Spleen (tissue), 11 donors: ENCODE data around the gene DPH3. TPM values are rescaled to one million over a fixed set of nuclear protein-coding genes. Genes with fewer than 3 reads are reported as not detected.

Source experiments
- DNase-seq: peaks from one replicate; pipeline ENCODE4 v3.0.0-alpha.2; 2020
- H3K27ac ChIP-seq, 8 donors: fragments of 200-600 bp; sonication (generic) in 7 of 8; 1 replicate in 4 of 8; 2 replicates in 4 of 8; pipeline versions ENCODE4 v1.5.0 to v1.8.0; 2016 to 2021; ENCODE audit warnings: inconsistent platforms in 4 of 8, mild to moderate bottlenecking in 4 of 8, moderate library complexity in 1 of 8
- H3K27me3 ChIP-seq, 7 donors: fragments of 200-600 bp; sonication (generic) in 6 of 7; replicated peaks in 1 of 7; 1 replicate in 4 of 7; 2 replicates in 3 of 7; pipeline versions ENCODE4 v1.5.0 to v1.8.0; 2016 to 2021; ENCODE audit warnings: inconsistent platforms in 3 of 7, mild to moderate bottlenecking in 1 of 7
- H3K36me3 ChIP-seq, 6 donors: fragments of 200-600 bp; sonication (generic) in 5 of 6; 1 replicate in 4 of 6; 2 replicates in 2 of 6; pipeline versions ENCODE4 v1.5.0 to v1.8.0; 2016 to 2021; ENCODE audit warnings: inconsistent platforms in 2 of 6
- H3K4me1 ChIP-seq, 6 donors: fragments of 200-600 bp; sonication (generic) in 5 of 6; 1 replicate in 3 of 6; 2 replicates in 3 of 6; pipeline versions ENCODE4 v1.5.0 to v1.8.0; 2016 to 2021; ENCODE audit warnings: inconsistent platforms in 3 of 6
- H3K4me3 ChIP-seq, 8 donors: fragments of 200-600 bp; sonication (generic) in 7 of 8; 1 replicate in 4 of 8; 2 replicates in 4 of 8; pipeline versions ENCODE4 v1.5.0 to v1.8.0; 2016 to 2021; ENCODE audit warnings: inconsistent platforms in 4 of 8, mild to moderate bottlenecking in 4 of 8, moderate library complexity in 2 of 8
- H3K9me3 ChIP-seq, 8 donors: fragments of 200-600 bp; sonication (generic) in 7 of 8; 1 replicate in 4 of 8; 2 replicates in 4 of 8; pipeline versions ENCODE4 v1.5.0 to v1.8.0; 2016 to 2021; ENCODE audit warnings: inconsistent platforms in 4 of 8
- POLR2A ChIP-seq, 3 donors: fragments of 450-650 bp; IDR thresholded peaks; one replicate each; pipeline ENCODE4 v1.5.1; 2017; ENCODE audit warnings: antibody characterized with exemption in 3 of 3, mild to moderate bottlenecking in 1 of 3
- POLR2AphosphoS5 ChIP-seq, 3 donors: sonication (generic); formaldehyde crosslinking; IDR thresholded peaks; one replicate each; pipeline ENCODE4 v1.5.1; 2017; ENCODE audit warnings: antibody characterized with exemption in 3 of 3
- WGBS, 5 donors: extraction: QIAGEN DNeasy Blood & Tissue Kit in 3 of 5; methylation state at CpG; one replicate each; pipeline versions ENCODE4 v1.1.5 to v1.1.7; 2013 to 2018; 5-methylcytosine and 5-hydroxymethylcytosine counted together
- intact Hi-C: fragments of 100-400 bp; cut with DNase I; formaldehyde crosslinking; loops from one replicate; pipeline ENCODE4 v1.15.0; 2023; ENCODE audit warnings: low total_unique reads
- polyA plus RNA-seq, 3 donors: library from polyadenylated mRNA; stranded (reverse); fragments of 200-250 nt; gene quantifications; one replicate each; pipeline ENCODE4 v1.2.1, GENCODE V29; 2013
- total RNA-seq, 7 donors: library from RNA; depleted of rRNA in 3 of 7; stranded (reverse); fragments of >200 nt in 3 of 7; fragmentation: NEBNext Ultra II Directional in 4 of 7; extraction: Animal tissue kit (Norgen Biotek cat#: 25700) in 4 of 7; gene quantifications; one replicate each; pipeline versions ENCODE4 v1.1.0 to v1.2.1, GENCODE V29; 2016 to 2021
- TF ChIP-seq, protein P1 (sequence below), 11 experiments: fragments of 200-600 bp in 7 of 11; fragments of 450-650 bp in 4 of 11; sonication (generic) in 4 of 11; IDR thresholded peaks in 8 of 11; conservative IDR thresholded peaks in 3 of 11; 1 replicate in 7 of 11; 2 replicates in 4 of 11; pipeline versions ENCODE4 v1.4.0 to v1.8.0; 2016 to 2021; ENCODE audit warnings: antibody characterized with exemption in 11 of 11, inconsistent platforms in 4 of 11, mild to moderate bottlenecking in 1 of 11
- donor health status: healthy with polysubstance abuse.
- donor health status: DM: no; HTN: no; CAD: no; lungs with moderate emphysema.
- donor health status: DM: no; HTN: no; CAD: no.
- donor health status: Bipolar disorder and iron deficiency.
- donor health status: healthy.
- donor health status: DM: no; HTN: no; CAD: no.
- donor health status: DM: yes; HTN: yes; CAD: no.

The DPH3 gene
- total and polyA plus RNA-seq, 10 donors: 7.2 to 17.9 (median 14.2) TPM

DNA sequence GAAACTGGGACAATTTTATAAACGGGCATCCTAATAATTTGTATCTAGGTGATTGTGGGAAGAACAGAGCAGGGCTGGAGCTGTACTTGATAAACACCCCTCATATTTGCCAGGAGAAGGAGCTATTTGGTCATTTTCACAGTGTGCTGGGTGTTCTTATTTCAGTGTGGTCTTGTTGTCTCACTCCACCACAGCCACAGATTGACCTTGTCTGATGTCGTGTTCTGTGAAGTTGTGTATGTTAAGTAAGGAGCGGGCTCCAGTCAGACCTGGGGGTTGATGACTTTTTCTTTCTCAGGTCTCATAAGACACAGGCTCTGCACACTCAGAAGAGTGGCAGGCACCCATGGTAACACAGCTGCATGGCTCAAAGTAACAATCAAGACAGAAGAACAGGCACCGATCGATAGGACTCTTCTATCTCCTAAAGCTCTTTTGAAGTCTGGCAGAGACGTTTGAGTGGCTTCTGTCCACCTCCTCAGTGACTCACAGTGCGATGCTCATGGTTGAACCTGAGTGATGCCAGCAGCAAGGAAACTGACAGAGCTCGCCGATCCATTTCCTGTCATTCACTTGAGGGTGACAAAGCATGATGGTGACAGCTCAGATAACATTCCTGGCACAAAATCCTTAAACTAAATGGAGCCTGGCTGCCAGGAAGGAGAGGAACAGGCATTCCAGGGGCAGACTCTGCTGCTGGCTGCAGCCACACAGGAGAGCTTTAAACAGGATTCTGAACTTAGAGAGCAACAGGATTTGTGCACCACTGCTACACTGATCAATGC is 20.8 kb downstream of the DPH3 start:
- WGBS, 5 donors: 40 to 72% (median 62%) methylated on average over 9 of the region's 9 CpGs
- intact Hi-C loops: loop anchor here (5.0 kb wide), 1 partner anchor 197 kb away; no protein-coding TSS in a partner anchor
- no peak for DNase-seq

DNA sequence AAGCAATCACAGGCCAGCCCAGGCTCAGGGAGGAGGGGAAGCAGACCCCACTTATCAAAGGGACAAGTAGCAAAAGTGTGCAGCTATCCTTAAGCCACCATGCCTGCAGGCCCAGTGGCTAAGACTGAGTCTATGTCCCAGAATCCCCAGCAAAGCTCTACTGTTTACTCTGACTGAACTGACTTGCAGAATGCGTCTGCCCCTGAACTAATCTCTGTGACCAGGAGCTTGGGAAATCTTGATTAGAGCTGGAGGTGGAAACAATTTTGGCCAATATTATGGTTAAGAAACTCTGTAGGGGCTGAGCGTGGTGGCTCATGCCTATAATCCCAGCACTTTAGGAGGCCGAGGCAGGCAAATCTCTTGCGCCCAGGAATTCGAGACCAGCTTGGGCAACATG is 22.6 kb downstream of the DPH3 start:
- TF ChIP-seq POLR2A (IDR thresholded peaks at IDR 0.05) (no peak), POLR2AphosphoS5 (IDR thresholded peaks at IDR 0.05) (no peak)
- TF ChIP-seq, protein P1, sequence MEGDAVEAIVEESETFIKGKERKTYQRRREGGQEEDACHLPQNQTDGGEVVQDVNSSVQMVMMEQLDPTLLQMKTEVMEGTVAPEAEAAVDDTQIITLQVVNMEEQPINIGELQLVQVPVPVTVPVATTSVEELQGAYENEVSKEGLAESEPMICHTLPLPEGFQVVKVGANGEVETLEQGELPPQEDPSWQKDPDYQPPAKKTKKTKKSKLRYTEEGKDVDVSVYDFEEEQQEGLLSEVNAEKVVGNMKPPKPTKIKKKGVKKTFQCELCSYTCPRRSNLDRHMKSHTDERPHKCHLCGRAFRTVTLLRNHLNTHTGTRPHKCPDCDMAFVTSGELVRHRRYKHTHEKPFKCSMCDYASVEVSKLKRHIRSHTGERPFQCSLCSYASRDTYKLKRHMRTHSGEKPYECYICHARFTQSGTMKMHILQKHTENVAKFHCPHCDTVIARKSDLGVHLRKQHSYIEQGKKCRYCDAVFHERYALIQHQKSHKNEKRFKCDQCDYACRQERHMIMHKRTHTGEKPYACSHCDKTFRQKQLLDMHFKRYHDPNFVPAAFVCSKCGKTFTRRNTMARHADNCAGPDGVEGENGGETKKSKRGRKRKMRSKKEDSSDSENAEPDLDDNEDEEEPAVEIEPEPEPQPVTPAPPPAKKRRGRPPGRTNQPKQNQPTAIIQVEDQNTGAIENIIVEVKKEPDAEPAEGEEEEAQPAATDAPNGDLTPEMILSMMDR (IDR thresholded peaks at IDR 0.05 in 8 of 11, conservative IDR thresholded peaks at IDR 0.05 in 3 of 11): no peak
- Histone ChIP-seq H3K4me1 (peaks cover 1 to 14% (median 3%) of the 10 kb centered on the region in 6 donors), H3K27ac (no peak overlapping the region), H3K4me3 (no peak overlapping the region), H3K9me3 (no peaks in the 10 kb centered on the region), H3K36me3 (no peaks in the 10 kb centered on the region), H3K27me3 (no peaks in the 10 kb centered on the region)
- WGBS, 5 donors: 93 to 99% (median 96%) methylated on average over 5 of the region's 5 CpGs
- DNase-seq: peak; percentile 17
- intact Hi-C loops: loop anchor here (5.0 kb wide), 1 partner anchor 195 kb away; no protein-coding TSS in a partner anchor

More for the DNA sequence above, 20.8 kb downstream of the DPH3 start:
- Histone ChIP-seq H3K36me3 (no peaks in the 10 kb centered on the region), H3K9me3 (no peaks in the 10 kb centered on the region), H3K4me1 (peaks cover 7 to 20% (median 11%) of the 10 kb centered on the region in 6 donors), H3K27me3 (no peaks in the 10 kb centered on the region), H3K4me3 (no peak overlapping the region), H3K27ac (no peak overlapping the region)
- no peak for TF ChIP-seq POLR2A (IDR thresholded peaks at IDR 0.05)
- TF ChIP-seq POLR2AphosphoS5 (IDR thresholded peaks at IDR 0.05): peak in 1 of 3 donors; percentile 35
- TF ChIP-seq, protein P1 (IDR thresholded peaks at IDR 0.05 in 8 of 11, conservative IDR thresholded peaks at IDR 0.05 in 3 of 11): no peak

DNA sequence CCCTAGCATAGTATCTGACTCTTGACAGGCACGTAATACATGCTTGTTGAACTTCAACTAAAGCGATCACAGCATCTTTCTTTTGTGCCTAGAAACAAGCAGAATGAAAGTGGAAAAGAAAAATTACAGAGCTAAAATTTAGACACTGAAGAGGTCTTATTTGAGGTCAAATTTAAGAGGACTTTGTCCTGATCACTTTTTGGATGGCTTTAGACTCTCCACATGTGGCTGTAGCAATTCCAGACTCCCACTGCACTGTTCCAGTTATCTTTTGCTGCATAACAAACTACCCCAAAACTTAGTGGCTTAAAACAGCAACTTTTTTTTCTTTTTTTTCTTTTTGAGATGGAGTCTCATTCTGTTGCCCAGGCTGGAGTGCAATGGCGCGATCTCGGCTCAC is 23.5 kb downstream of the DPH3 start:
- Histone ChIP-seq H3K4me3 (no peak overlapping the region), H3K4me1 (peaks cover 0 to 12% (median 1%) of the 10 kb centered on the region in 6 donors), H3K9me3 (no peaks in the 10 kb centered on the region), H3K27me3 (no peaks in the 10 kb centered on the region), H3K36me3 (no peaks in the 10 kb centered on the region), H3K27ac (no peak overlapping the region)
- 93 to 99% (median 96%) methylated on average over 5 of the region's 5 CpGs for WGBS, 5 donors
- DNase-seq: no peak
- intact Hi-C loops: loop anchor here (5.0 kb wide), 1 partner anchor 194 kb away; no protein-coding TSS in a partner anchor
- no peak for TF ChIP-seq POLR2A (IDR thresholded peaks at IDR 0.05)
- TF ChIP-seq POLR2AphosphoS5 (IDR thresholded peaks at IDR 0.05): no peak
- TF ChIP-seq, protein P1 (IDR thresholded peaks at IDR 0.05 in 8 of 11, conservative IDR thresholded peaks at IDR 0.05 in 3 of 11): no peak
